OCI-LY3 (cell line): Measurements from ENCODE around the gene KIF5B.

Experiments
- CTCF ChIP-seq: fragments of 200-600, 300-600 bp; sonication (generic); IDR thresholded peaks from 2 replicates; pipeline ENCODE4 v1.5.1; 2014; ENCODE audit warnings: antibody characterized with exemption, low read length, low read depth
- EZH2phosphoT487 ChIP-seq: fragments of 200-600 bp; shearing (Covaris generic); IDR thresholded peaks from 2 replicates; pipeline ENCODE4 v1.6.1; 2018; ENCODE audit warnings: antibody characterized with exemption, mixed run types, low read depth

- no peak for TF ChIP-seq CTCF
- TF ChIP-seq EZH2phosphoT487: no peak
Observed at GRCh38 chr10:32007026-32007425, 49.2 kb downstream of the KIF5B start.
